HUDEP-2 (cell line): ENCODE data around the gene NCOA3.
"Not testable (repeated sequence)": the region's sequence is repeated elsewhere in the genome, so short reads cannot be mapped to it uniquely, and the experiment has no call there.

Experiments
- DNase-seq, 76 experiments: peaks; one replicate each; lab custom pipeline; 2025; ENCODE audit not compliant: unreplicated experiment in 76 of 76; lab: John Stamatoyannopoulos, UW

NCOA3 gene

DNA sequence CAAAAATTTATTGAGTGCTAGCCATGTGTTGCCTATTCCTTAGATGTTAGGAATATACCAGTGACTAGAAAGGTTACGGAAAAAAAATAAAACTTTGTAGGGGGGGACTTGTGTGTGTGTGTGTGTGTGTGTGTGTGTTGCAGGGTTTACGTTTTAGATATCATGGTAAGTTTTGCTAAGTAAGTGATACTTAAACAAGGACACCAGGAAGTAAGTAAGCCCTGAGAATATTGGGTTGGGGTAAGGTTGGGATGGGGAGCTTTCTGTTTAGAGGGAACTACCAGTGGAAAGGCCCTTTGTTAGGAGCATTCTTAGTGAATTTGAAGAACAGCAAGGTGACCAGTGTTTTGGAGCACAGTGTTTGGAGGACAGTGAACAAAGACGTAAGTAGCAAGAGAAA lies 30.3 kb downstream of the NCOA3 start:
- DNase-seq = no peak

DNA sequence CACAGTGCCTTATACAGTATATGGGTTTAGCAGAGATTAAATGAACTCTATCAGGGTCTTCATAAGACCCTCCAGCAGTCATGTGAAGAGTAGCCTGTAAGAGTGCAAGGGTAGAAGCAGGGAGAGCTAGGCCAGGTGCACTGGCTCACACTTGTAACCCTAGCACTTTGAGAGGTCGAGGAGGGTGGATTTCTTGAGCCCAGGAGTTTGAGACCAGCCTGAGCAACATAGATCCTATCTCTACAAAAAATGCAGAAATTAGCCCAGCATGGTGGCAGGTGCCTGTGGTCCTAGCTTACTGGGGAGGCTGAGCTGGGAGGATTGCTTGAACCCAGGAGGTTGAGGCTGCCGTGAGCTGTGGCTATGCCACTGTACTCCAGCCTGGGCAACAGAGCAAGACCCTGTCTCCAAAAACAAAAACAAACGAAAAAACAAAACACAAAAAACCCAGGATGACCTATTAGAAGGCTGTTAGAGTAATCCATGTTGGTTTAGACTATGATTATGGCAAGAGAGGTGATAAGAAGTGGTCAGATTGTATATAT lies 31.9 kb downstream of the NCOA3 start:
- no peak for DNase-seq

DNA sequence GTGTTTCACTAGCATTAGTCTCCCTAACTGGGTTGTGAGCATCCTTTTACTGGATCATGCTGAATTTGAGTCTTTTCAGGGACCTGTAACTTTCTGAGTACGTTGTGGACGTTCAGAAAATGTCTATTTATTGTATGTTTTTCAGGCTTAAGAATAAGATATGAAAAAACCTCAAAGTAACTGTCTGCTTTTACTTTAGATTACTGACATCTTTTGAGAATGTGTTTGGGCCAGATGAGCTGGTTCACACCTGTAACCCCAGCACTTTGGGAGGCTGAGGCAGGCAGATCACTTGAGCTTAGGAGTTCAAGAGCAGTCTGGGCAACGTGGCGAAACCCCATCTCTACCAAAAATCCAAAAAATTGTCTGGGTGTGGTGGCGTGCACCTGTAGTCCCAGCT lies 32.7 kb downstream of the NCOA3 start:
- DNase-seq = no peak

DNA sequence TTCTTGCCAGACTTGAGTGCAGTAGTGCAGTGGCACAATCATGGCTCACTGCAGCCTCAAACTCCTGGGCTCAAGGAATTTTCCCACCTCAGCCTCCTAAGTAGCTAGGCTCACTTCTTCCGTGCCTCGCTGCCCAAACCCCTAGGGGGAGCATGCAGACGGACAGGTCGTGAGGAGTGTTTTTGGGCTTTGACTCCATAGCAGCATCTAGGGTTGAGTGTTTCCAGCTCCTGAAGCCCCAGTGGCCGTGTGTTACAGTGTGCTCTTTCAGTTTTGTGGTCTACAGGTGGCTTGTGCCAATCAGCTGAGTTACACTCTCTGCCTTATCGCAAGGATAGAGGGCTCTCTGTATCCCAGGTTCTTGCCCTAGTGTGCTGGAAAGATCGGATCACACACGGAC lies 33.4 kb downstream of the NCOA3 start:
- DNase-seq = peak in 3 of 76 experiments; percentile 1 to 13 (median 2)

DNA sequence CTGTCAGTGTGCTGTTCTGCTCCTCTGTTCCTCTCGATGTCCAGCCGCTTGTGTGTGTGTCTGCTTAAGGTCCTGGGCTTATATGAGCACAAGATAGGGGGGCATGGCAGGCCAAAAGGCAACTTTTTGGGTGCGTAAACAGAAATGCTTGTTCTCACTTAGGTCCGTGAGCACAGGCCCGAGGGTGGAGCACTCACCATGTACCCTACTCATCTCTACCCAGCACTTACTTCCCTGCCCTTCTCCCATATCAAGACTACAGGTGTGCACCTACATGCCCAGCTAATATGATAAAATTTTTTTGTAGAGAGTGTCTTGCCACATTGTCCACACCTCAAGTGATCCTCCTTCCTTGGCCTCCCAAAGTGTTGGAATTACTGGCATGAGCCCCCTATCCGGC lies 34.3 kb downstream of the NCOA3 start:
- DNase-seq = no peak

DNA sequence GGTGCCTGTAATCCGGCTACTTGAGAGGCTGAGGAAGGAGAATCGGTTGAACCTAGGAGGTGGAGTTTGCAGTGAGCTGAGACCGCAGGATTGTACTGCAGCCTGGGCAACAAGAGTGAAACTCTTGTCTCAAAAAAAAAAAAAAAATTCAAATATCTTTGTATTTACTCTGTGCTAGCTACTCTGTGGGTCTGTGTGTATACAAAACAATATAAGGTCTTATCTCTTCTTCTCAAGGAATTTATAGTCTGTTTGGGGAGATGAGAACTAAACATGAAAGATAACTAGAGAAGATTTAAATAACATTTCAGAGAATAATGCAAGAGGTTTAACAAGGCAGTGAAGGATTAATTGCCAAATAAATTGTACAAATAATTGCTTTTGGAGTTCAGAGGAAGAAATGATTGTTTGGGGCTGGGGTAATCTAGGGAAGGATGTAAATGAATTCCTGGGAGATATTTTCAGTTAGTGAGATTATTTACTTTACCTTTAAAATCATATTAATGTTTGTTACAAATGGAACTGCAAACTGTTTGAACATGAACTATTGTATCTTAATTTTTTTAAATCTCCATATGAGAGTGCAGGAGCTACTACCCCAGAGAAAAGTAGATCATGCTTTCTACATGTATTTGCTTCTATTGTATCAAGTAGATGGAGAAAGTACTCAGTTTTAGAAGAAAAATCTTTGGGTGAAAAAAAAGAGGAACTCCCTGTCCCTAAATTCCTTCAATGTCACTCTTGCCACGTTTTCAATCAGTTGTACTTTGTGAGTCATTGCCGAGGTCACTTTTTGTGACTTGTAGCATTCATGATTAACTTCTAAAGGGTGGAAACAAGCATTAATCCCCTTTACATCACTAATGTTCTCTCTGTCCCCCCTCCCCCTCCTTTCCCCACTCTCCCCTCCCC lies 39.0 kb downstream of the NCOA3 start:
- DNase-seq = peak in 8 of 76 experiments; percentile 15 to 35 (median 18)

DNA sequence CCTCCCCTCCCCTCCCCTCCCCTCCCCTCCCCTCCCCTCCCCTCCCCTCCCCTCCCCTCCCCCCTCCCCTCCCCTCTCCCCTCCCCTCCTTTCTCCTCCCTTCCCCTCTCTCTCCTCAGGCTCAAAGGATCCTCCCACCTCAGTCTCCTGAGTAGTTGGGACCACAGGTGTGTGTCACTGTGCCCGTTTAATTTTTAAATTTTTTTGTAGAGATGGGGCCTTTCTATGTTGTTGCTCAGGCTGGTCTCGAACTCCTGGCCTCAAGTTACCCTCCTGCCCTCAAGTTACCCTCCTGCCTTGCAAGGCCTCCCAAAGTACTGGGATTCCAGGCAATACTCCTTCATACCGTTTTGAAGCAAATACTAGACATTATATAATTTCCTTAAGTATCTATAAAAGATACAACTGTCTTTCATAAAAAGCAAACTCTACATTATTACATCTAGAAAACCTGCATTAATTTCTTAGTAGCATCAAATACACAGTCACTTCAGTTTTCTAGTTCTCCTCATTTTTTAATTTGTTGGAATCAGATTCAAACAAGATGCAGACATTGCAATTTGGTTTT lies 39.8 kb downstream of the NCOA3 start:
- no peak for DNase-seq

DNA sequence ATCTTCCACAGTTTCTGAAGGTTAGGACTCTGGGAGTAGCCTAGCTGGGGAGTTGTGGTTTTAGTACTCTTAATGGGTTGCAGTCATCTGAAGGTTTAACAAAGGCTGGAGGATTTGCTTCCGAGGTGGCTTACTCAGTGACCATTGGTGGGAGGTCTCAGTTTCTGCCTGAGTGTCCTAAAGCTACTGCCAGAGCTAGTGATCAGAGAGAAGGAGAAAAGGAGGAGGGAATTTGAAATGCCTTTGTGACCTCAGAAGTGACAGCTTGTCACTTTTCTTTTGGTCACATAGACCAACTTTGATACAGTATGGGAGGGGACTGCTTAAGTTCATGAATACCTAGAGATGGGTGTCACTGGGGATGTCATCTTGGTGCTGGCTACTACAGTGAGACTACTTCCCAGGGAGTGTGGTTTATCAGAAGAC lies 41.3 kb downstream of the NCOA3 start:
- no peak for DNase-seq

DNA sequence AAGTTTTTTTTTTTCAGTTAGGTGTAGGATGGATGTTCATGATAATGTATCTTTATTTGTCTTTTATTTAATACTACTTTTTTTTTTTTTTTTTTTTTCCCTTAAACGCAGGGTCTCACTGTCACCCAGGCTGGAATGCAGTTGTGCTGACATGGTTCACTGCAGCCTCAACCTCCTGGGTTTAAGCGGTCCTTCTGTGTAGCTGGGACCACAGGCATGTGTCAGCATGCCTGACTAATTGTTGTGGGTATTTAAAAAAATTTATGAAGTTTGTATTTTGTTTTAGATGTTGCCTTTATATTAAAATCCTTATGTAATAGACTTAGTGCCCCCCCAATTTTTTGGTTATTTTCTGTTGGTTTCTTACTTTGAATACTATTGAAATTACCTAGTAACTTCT lies 42.6 kb downstream of the NCOA3 start:
- no peak for DNase-seq

DNA sequence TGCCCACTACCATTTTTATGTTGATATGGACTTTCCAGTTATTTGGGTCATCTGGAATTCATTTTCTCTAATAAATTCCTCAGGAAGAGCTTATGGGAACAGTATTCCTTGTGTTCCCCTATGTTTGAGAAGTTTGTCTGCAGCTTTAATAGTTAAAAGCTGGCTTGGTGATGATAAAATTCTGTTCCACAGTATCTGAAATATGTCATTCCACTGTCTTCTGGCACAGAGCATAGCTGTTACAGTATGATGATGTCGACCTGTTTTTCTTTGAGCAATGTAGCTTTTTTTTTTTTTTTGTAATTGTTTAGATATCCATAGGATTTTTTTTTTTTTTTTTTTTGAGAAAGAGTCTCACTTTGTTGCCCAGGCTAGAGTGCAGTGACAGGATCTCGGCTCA lies 43.2 kb downstream of the NCOA3 start:
- DNase-seq = no peak

DNA sequence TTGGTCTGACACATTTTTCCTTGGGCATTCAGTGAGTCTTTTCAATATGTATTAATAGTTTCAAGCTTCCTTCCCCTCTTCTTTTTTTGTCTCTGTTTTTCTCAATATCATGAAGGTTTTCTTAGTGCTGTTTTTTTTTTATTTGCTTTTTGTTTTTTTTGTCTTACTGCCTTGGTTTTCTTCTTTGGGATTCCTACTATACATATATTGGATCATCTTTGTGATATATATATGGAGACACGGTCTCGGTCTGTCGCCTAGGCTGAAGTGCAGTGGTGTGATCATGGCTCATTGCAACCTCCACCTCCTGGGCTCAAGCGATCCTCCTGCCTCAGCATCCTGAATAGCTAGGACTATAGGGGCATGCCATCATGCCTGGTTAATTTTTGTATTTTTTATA lies 43.8 kb downstream of the NCOA3 start:
- no peak for DNase-seq

DNA sequence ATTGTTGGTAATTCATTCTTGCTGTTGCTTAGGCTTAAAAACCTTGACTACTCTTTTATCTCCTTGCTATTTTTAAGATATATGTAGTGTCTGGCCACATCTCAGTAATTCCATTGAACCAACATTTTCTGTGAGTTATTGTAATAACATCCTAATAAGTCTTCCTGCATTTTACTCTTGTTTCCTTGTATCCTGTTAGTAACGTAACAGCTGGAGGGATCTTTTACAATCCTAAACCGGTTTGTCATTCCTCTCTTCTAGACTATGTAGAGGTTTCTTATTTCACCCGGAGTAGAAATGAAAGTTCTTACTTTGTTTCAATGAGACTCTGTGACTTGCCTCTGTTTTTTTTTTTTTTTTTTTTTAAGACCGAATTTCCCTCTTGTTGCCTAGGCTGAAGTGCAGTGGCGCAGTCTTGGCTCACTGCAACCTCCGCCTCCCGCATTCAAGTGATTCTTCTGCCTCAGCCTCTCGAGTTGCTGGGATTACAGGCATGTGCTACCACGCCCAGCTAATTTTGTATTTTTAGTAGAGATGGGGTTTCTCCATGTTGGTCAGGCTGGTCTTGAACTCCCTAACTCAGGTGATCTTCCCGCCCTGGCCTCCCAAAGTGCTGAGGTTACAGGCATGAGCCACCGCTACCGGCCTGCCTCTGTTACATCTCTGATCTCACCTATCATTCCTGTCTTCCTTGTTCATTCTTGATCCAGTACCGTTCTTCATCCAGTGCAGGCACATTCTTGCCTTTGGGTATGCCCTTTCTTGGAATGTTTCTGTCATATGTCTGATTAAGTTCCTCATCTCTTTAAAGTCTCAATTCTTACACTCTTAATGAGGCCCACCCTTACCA lies 44.7 kb downstream of the NCOA3 start:
- DNase-seq = no peak

DNA sequence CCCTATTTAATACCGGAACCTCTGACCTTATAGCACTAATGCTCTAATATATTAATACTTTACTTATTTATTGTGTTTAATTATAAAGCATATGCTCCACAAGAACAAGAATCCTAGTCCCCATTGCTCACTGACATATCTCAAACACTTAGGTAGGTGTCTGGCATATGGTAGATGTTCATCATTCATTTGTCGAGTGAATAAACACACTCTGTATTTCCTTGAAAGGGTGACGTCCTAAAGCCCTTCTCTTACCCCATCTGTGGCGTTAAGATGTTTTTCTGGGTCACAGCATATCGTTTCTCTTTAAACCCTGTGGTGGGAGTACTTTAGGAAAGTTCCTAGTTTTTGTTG lies 45.3 kb downstream of the NCOA3 start:
- DNase-seq = no peak

DNA sequence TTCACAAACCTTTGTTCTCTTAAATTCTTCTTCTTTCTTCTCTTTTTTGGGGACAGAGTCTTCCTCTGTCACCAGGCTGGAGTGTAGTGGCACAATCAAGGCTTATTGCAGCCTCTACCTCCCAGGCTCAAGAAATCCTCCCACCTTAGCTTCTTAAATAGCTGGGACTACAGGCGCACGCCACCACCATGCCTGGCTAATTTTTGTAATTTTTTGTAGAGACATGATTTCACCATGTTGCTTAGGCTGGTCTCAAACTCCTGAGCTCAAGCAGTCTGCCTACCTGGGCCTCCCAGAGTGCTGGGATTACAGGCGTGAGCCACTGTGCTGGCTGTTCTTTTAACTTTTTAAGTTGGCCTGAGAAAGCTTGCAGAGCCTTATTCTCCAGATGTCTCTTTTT lies 48.0 kb downstream of the NCOA3 start:
- no peak for DNase-seq

DNA sequence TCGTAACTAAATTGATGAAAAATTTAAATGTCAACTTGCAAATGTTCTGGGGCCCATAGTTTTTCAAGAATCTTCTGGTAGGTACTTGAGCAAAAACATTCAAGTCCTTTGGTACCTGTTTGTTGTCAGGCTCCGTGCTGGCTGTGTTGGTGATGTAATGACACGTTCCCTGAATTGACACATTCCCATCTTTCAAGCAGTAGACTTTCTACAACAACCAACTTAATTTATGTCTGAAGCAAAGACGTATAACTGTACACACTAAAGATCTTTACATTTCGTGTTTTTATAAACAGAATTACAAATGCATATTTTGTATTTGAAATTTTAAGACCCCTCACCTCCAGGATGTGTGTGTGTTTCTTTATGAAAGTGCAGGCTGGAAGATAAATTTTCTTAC lies 49.5 kb downstream of the NCOA3 start:
- DNase-seq = no peak

DNA sequence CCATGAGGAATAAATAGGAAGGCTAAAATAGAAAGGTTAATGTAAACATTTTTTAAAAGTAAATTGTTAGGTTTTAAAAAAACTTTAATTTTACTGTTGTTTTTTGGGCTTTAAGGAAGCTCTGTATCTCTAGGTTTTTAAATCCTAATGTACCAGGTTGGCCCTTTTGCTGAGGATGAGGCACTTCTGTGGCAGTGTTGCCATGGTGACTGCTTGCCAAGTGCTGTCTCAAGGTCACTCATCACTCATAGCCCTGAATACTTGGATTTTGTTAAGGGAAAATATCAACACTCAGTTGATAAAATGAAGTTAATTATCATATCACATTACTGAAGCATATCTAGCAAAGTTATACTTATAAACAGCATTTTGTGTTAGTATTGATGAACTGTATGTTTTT lies 50.2 kb downstream of the NCOA3 start:
- peak in 1 of 76 experiments; percentile 4 for DNase-seq

DNA sequence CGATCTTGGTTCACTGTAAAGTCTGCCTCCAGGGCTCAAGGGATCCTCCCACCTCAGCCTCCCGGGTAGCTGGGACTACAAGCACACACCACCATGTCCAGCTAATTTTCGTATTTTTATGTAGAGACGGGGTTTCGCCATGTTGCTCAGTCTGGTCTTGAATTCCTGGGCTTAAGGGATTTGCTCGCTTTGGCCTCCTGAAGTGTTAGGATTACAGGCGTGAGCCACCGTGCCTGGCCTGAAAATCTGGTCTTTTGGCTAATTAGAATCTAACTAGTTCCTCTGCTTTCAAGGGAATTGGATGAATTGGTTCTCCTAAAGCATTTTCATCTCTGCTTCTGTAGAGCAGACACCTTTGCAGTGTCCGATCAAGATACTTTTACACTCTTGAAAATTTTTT lies 51.3 kb downstream of the NCOA3 start:
- no peak for DNase-seq

DNA sequence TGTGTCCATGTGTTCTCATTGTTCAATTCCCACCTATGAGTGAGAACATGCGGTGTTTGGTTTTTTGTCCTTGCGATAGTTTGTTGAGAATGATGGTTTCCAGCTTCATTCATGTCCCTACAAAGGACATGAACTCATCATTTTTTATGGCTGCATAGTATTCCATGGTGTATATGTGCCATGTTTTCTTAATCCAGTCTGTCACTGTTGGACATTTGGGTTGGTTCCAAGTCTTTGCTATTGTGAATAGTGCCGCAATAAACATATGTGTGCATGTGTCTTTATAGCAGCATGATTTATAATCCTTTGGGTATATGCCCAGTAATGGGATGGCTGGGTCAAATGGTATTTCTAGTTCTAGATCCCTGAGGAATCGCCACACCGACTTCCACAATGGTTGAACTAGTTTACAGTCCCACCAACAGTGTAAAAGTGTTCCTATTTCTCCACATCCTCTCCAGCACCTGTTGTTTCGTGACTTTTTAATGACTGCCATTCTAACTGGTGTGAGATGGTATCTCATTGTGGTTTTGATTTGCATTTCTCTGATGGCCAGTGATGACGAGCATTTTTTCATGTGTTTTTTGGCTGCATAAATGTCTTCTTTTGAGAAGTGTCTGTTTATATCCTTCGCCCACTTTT lies 52.0 kb downstream of the NCOA3 start:
- DNase-seq = not testable (repeated sequence)

DNA sequence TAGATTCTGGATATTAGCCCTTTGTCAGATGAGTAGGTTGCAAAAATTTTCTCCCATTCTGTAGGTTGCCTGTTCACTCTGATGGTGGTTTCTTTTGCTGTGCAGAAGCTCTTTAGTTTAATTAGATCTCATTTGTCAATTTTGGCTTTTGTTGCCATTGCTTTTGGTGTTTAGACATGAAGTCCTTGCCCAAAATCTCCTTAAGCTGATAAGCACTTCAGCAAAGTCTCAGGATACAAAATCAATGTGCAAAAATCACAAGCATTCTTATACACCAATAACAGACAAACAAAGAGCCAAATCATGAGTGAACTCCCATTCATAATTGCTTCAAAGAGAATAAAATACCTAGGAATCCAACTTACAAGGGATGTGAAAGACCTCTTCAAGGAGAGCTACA lies 52.6 kb downstream of the NCOA3 start:
- not testable (repeated sequence) for DNase-seq

DNA sequence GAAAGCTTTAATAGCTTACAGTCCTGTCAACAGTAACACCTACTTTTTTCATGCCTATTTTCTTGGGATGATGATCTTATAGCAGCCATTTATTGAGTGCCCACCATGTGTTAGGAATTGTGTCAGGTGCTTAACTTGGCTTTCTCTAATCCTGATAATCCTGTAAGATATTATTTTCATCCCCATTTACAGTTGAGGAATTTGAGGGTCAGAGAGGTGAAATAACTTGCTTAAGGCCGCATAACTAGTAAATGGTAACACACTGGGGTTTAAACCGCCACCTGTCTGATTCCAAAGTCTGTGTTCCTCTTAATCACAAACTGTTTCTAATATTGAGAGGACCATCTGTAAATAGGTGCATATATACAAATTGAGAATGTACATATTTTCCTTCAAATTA lies 55.5 kb downstream of the NCOA3 start:
- DNase-seq = no peak

DNA sequence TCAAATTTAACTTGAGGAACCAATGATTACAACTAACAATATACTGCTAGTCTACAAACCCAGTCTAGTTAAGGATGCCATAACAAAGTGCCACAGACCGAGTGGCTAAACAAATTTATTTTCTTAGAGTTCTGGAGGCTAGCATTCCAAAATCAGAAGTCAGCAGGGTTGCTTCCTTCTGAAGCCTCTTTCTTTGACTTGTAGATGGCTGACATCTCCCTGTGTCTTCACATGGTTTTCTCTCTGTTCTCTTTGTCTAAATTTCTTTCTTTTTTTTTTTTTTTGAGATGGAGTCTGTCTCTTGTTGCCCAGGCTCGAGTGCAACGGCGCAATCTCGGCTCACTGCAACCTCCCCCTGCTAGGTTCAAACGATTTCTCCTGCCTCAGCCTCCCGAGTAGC lies 56.1 kb downstream of the NCOA3 start:
- DNase-seq = no peak
